DMS79 treated with DMSO at 0.1 percent for 48 hours (cell line): ENCODE data around the gene C1orf198.
"Not testable (repeated sequence)": the region's sequence is repeated elsewhere in the genome, so short reads cannot be mapped to it uniquely, and the experiment has no call there.

Experiments
- DNase-seq: peaks from one replicate; lab custom pipeline; 2025; lab: John Stamatoyannopoulos, UW

C1orf198 gene

DNA sequence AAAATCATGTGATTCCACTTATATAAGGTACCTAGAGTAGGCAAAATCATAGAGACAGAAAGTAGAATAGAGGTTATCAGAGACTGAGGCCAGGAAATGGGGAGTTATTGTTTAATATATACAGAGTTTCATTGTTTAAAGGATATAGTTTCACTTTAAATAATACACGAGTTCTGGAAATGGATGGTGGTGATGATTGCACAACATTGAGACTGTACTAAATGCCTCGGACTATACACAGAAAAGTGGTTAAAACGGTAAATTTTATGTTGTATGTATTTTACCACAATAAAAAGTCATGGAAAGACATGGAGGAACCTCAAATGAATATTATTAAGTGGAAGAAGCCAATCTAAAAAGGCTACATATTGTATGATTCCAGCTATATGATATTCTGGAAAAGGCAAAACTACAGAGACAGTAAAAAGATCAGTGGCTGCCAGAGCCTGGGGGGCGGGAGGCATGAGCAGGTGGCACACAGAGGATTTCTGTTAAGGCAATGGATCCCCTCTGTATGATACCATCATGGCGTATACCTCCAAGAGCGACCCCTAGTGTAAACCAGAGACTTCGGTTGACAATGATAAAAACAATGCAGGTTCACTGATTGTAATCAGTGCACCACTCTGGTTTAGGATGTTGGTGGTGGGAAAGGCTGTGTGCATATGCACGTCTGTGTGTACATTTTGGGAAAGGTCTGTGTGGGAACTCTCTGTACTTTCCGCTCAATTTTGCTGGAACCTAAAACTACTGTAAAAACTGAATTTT is 7.5 kb downstream of the C1orf198 start:
- no peak for DNase-seq

DNA sequence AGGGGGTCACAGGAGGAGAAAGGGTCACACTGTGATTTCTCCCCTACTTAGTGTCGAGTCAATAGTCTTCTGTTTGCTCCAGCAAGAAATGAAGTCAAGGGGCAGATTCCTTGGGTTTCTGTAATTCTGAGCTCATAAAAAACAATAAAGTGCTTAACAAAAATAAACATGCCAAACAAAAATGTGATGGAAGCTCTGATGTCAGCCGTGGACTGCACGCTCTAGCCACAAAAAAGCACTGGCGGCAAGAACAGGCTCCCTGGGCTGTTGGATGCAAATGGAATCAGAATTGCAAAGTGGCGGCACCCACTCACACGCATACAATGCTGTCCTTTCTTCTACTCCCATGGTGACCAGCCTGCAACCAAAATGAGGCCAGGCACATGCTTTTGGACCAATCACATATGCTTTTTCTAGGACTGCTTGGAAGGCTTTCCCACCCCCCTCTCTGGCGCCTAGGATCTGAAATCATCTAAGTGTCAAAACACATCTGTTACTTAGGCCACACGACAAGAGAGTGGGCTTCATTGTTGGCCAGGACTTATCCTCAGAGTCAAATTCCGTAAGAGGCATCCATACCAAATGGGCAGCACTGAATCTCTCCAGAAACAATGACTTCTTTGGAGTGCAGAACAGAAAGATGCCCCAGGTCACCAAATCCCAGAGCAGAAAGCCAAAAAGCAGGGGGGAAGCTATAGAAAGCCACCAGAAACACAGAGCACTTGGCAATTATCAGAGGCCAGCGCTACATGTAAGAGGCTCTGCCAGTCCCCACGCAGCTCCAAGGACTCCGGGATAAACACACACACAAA is 9.2 kb downstream of the C1orf198 start:
- no peak for DNase-seq

DNA sequence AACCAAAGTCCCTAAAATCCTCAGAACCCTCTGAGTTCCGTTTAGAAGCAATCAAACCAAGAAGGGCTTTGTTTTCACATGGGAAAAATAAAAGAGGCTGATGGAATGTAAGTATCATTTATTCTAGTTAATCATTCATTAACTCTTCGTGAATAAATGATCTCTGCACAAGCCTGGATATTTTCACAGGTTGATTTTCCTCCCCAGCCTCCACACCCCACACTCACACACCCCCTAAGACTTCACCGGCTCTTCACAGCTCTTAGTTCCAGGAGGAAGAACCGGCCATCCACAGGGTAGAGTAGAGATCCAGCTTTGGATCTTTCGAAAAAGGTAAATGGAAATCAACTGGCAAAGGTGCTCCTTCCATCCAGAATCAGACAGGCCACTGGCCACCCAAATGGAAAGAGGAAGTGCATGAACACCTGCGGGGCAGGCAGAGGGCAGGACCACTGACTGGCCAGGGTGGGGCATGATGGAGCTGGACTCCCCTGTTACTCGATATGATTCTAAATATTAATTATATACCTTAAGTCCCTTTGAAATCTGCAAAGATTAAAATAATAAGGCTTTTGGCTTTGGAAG is 10.0 kb downstream of the C1orf198 start:
- DNase-seq: no peak

DNA sequence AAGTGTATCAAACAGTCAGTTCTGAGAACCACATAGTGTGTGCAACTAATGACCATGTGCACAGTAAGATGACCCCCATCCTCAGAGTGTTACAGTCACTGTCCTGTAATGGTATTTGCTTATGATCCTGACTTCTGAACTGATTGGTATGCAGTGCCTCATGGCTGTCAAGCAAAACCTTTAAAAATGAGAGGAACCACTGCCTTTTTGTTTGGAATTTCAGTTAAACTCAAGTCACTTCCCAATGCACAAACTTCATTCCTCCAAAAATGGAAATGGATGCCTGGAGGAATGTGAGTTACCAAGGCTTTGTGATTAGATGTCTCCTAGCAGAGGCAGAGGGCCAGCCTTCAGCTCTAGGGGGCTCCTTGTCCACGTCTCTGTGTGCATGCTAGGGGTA is 10.5 kb downstream of the C1orf198 start:
- DNase-seq: no peak

DNA sequence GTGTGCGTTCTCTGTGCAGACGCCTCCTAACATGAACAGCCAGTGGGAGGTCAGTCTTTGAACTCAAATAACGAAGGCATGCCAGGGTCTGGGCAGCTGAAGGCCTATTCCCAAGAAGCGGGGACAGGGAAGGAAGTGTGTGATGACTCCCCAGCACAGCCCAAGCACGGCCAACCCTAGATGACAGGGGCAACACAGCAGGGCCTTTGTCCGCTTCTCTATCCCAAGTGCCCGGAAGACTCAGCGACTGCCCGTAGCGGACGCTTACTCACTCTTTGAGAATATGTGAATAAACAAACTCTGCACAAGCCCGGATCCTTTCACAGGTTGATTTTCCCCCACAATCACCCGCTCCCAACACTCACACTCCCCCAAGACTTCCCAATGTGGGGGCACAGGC is 11.2 kb downstream of the C1orf198 start:
- no peak for DNase-seq

DNA sequence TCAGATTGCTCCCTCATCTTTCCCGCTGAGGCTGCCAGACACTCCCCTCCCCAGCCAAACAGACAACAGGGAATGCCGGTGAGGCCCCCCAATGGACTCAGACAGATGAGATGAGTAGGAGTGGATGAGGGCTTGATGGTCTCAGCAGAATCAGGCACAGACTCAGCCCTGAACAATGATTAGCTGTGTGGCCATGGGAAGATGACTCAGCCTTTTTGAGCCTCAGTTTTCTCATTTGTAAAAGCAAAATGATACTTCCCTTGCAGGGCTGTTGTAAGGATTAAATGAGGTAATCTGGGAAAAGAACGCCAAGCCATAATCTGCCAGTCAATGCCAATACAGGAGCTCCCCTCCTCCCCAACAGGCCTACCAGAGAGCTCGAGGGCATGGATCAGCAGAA is 12.4 kb downstream of the C1orf198 start:
- no peak for DNase-seq

DNA sequence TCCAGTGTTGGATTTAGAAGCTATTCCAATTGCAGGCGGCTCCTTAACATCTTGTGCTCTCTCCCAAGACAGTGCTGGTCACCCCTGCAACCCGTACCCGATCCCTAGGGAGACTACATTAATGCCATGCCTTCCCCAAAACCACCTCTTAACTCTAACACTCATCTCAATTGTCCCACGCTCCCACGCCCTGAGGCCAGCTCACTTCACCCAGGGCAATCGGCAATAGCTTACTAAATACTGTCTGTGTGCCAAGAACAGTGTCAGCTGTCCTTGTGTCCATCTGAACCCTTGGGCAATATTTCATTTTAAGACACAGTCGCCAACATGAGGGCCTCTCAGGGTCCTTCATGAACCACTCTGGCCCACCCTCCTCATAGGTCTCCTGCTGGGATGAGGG is 13.9 kb downstream of the C1orf198 start:
- no peak for DNase-seq

DNA sequence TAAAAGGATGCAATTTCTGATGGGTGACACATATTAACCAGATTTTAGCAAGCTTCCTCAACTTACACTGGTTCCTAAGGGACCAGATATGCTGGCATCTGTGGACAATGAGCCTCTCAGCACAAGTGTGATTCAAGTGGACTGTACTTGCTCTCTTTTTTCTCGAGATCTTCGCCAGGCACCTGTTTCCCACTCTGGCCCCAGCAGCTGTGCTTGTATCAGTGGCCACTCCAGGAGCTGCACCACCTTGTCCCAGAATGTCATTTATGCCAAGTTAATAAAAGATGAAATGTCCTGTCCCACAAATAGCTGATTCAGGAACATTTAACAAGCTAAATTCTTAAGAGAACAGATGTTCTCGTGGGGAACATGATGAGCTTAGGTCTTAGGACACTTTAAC is 14.6 kb downstream of the C1orf198 start:
- no peak for DNase-seq

DNA sequence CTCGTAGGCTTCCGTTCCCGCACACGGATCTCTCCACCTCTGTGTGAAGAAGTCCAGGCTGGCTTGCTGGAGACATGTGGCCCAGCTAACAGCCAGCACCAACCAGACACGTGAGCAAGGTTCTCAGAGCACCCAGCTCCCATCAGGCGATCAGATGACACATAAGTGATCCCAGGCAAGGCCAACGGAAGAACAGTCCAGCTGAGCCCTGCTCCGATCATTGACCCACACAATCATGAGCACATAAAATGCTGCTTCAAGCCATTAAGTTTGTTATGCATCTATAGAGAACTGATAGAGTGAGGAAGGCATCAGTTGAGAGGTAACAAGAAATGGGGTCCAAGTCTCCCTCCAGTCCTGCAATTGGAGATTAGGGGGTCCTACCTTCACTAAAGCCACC is 15.4 kb downstream of the C1orf198 start:
- DNase-seq: no peak

DNA sequence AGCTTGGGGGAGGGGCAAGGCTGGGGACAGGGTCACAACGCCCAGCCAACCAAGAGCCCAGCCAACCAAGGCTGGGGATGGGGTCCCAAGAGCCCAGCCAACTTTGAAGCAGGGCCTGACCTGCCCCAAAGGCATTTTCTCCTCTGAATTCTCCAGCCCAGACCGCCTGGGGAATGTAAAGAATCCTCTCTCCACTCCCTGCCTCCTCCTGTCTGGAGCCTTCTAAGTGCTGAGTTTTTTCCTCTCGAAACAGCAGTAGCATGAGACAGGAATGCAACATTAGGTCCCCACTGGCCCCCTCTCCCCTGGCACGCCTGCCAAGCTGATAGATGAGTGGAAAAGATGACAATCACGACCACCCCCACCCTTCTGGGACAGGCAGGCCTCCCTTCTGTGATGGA is 17.0 kb downstream of the C1orf198 start:
- no peak for DNase-seq

DNA sequence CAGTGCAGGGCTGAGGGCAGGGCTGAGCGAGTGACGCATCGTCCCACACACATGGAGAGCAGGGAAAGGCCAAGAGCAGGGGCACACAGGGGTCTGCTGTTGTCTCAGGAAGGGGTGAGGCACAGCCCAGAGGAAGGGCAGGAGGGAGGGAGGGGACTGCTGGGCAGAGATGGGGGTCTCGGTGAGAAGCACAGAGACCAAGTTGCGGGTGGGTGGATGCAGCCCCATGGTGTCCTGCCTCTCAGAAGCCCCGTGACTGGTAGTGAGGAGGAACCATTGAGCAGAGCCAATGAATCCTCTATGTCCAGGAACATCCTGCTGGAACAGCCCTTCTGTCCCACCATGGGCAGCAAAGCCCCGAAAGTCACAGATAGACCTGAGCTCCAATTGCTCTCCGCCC is 17.8 kb downstream of the C1orf198 start:
- no peak for DNase-seq

DNA sequence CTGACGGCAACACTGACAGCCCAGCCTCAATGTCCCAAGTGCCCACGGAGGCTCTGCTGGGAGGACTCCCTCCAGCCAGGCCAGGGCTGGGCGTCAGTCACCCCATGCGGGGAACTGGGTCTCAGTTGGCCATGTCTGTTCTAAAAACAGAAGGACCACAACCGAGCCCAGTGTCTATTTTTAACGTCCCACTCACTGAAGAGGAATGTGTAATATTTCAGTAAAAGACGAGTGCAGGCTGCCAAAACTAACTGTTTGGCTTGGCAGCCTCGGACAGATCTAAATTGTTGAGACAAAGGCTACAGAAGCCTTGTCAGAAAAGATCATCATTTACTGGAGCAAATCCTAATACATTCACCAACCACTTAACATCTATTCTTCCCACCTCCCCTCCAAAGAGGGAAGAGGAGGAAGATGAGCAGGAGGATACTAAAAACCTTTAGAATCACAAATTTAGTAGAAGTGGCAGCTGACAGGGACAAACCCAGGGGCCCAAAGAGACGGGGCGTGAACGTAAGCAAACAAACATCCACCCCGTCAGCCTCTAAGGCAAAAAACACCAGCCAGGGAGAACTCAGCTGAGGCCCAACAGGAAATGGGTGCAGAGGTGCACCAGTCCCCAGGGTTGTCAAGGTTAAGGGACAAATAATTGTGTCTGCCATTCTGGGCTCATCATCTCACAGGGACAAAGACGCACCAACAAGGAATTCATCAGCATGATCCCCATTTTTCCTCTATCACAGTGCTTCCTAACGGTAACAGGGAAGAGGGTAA is 18.7 kb downstream of the C1orf198 start:
- no peak for DNase-seq

DNA sequence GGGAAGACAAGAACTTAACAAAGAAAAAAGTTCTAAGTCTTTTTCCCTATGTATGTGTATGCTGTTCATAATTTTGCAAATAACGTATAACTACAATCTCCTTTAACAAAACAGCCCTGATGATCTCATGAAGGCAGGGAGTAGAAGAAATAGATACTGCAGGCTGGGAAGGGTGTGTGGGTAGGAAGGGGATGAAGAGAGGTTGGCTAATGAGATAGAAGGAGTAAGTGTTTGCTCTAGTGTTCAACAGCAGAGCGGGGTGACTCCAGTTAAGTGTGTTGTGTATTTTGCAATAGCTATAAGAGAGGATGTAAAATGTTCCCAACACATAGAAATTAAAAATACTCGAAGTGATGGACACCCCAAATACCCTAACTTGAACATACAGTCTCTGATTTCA is 20.1 kb downstream of the C1orf198 start:
- no peak for DNase-seq

DNA sequence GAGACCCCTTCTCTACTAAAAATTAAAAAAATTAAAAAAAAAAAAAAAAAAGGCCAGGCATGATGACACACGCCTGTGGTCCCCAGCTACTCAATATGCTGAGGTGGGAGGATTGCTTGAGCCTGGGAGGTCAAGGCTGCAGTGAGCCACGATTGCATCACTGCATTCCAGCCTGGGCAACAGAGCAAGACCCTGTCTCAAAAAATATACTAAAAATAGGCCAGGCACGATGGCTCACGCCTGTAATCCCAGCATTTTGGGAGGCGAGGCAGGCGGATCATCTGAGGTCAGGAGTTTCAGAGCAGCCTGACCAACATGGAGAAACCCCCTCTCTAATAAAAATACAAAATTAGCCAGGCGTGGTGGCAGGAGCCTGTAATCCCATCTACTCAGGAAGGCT is 23.1 kb downstream of the C1orf198 start:
- not testable (repeated sequence) for DNase-seq

DNA sequence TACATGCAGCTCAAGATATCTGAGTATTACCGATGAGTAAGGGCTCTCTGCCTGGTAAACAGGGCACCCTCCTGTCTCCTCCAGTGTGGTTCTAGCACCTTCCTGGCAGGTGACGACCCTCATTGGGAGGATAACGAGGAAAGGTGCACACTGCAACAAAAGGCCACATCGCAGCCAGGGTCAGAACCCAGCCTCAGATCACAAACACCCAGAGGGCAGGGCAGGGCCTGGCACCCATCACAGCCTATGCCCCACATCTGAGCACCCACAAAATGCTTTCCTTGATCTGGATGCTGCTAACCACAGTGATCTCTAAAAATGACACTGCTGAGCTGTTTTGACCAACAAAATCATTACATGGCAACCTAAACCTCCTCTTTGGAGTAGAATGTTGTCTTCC is 23.8 kb downstream of the C1orf198 start:
- DNase-seq: no peak

DNA sequence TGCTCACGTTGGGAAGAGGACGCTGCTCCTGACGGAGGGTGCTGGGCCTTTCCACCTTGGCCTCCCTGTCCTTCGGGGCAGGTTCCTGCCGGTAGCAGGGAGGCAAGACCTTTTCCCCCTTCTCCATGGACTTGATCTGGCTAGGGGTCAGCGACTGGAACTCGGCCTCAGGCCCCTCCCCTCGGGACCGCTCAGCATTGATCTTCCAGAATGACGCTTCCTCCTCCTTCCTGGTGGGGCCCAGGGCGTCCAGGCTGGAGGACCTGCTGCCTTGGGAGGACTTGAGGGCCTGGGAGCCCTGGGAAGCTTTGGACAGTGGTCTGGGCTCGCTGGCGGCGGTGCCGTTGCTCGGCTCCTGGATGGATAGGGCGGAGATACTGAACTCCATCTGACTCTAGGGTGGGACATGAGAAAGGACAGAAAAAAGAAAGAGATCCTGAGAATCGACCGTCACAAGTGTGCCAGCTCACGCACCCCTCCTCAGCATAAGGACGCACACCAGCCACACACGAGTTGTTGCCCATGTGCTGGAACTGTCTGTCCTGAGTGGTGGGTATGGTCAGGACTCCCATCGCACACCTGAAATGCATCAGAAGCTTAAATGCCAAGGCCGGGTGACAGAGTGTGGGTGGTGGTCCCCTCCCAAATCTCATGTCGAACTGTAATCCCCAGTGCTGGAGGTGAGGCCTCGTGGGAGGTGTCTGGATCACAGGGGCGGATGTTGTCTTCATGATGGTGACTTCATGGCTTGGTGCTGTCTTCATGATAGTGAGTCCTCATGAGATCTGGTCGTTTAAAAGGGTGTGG is 24.6 kb downstream of the C1orf198 start:
- DNase-seq: no peak

DNA sequence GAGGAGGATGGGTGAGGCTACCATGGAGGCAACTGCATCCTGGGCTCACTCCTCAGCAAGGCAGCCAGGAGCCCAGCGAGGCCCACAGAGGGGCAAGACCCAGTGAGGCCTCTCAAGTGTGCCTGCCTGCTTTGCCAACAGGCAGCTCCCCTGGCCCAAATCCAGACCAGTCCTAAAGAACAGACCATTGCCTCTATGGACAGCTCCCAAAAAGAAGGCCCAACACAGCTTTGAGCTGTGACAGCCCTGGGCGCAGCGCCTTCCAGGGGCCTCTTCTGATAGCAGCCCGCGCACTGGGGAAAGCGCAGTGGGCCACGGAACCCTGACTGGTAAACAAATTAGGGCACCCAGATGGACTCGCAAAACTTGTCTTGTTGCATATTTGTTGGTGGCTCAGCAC is 25.5 kb downstream of the C1orf198 start:
- no peak for DNase-seq

DNA sequence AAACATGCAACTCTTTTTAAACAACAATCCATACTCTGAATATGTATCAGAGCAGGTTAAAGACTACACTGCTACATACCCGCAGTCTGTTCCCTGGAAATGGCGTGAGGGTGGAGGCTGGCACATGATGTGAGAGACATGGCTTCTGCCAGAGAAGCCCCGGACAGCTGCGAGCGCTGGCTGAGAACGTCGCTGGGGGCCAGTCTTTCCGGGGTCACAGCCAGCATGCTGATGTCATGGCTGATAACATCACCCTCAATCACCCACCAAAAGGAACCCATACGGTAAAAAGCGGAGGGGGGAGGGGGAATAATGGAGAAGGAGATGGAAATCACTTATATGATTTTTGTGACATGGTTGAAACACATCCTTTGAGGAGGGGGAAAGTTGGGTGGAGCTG is 29.1 kb downstream of the C1orf198 start:
- no peak for DNase-seq

DNA sequence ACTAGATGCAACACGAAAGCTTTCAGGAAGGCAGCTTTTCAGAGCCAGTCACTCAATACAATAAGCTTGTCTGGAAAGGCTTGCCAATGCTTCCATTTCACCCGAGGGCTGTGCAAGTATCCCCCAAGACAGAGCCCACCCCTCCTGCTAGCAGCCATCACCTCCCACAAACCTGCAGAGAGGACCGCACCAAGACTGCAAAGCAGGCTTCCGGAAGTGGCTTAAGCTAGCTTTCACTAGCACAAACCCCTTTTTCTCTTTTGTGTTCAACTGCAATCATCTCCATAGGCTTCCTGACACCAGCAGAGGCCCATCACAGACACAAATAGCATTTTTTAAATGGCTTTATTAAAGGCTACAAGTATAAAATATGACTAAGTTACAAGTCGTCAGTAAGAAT is 31.5 kb downstream of the C1orf198 start:
- no peak for DNase-seq

DNA sequence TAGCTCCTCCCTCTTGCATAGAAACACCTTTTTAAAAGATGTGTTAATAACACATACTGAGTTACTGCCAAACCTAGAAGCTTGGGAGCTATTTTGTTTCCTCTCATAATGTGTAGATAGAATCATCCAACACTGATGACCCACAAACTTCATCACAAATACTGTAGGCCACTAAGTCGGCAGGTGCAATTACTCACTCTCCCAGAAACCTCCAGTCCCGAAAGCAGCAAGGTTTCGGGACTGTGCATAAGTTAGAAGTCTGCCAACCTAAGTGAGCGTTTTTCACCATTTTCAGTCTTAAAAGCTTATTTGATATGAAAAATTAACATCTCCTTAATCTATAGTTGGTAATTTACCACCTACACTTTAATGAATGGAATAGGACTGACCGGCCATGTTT is 32.0 kb downstream of the C1orf198 start:
- no peak for DNase-seq

DNA sequence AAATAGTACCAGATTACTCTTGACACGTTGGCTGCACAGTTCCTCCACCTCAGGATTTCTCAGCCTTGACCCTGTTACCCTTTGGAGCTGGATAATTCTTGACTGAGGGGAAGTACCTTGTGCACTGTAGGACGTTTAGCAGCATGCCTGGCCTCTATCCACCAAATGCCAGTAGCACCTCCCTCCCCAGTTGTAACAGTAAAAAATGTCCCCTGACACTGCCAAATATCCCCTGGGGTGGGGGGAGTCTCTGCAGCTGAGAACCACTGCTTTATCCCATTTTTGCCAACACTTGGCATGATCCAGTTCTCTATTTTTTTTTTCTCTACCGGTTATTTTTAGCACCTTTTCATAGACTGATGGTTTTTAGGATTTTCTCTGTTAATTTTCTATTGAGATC is 34.0 kb downstream of the C1orf198 start:
- no peak for DNase-seq

DNA sequence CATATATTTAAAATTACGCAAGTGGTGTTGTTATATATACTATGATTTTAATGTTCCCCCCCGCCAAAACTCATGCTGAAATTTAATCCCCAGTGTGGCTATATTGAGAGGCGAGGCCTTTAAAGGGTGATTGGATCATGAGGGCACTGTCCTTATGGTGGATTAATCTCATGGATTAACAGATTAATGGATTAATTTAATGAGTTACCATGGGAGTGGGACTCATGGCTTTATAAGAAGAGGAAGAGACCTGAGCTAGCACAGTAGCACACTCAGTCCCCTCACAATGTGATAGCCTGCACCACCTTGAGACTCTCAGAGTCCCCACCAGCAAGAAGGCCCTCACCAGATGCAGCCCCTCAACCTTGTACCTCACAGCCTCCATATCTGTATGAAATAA is 34.8 kb downstream of the C1orf198 start:
- no peak for DNase-seq
